H1 (cell line): ENCODE results near the gene PBXIP1. TPM values are rescaled to one million over a fixed set of nuclear protein-coding genes. Genes with fewer than 3 reads are reported as not detected.

Experiments
- CTCF ChIA-PET: fragments of 300-600 bp; sonication (Branson Sonifier 250); formaldehyde crosslinking; loops from one replicate; lab custom pipeline; 2021; ENCODE audit not compliant: partially characterized antibody; lab: Charles Lee
- POLR2A ChIA-PET: fragments of 300-600 bp; sonication (Branson Sonifier 250); formaldehyde crosslinking; loops from one replicate; lab custom pipeline; 2021; ENCODE audit warnings: inconsistent platforms; ENCODE audit not compliant: partially characterized antibody; lab: Charles Lee
- DNase-seq, 2 experiments: peaks; one replicate each; pipeline versions ENCODE4 v3.0.0 to v3.0.0-alpha.2; 2010 to 2022; ENCODE audit warnings: low spot score in 2 of 2, low read depth in 1 of 2, mixed read lengths in 1 of 2
- FAIRE-seq: peaks from 2 replicates; lab custom pipeline; 2011; peaks lifted over from hg19 to GRCh38; lab: Jason Lieb, UNC
- H2AFZ ChIP-seq: 2 replicates; pipeline ENCODE4 v1.8.1; 2012; ENCODE audit warnings: low read length, inconsistent platforms
- H2AK5ac ChIP-seq: 2 replicates; pipeline ENCODE4 v1.6.1; 2013; ENCODE audit warnings: low read depth, low read length
- H2BK120ac ChIP-seq: replicated peaks from 2 replicates; pipeline ENCODE3; 2013; ENCODE audit warnings: low read depth, low read length, inconsistent platforms
- H2BK12ac ChIP-seq: 2 replicates; pipeline ENCODE4 v1.6.1; 2013; ENCODE audit warnings: low read depth, low read length
- H2BK15ac ChIP-seq: 2 replicates; pipeline ENCODE4 v1.6.1; 2013; ENCODE audit warnings: low read length
- H2BK20ac ChIP-seq: 2 replicates; pipeline ENCODE4 v1.6.1; 2013; ENCODE audit warnings: low read length
- H2BK5ac ChIP-seq: 2 replicates; pipeline ENCODE4 v1.6.1; 2013; ENCODE audit warnings: low read depth, low read length
- H3K14ac ChIP-seq: 2 replicates; pipeline ENCODE4 v1.6.1; 2013; ENCODE audit warnings: inconsistent platforms; ENCODE audit not compliant: insufficient read length
- H3K18ac ChIP-seq: 2 replicates; pipeline ENCODE4 v1.6.1; 2013; ENCODE audit warnings: low read length; ENCODE audit errors: extremely low read depth
- H3K23ac ChIP-seq: 2 replicates; pipeline ENCODE4 v1.6.1; 2013; ENCODE audit warnings: inconsistent platforms; ENCODE audit not compliant: insufficient read length
- H3K23me2 ChIP-seq: 2 replicates; pipeline ENCODE4 v1.6.1; 2013; ENCODE audit warnings: low read depth, low read length
- H3K27ac ChIP-seq: 2 replicates; pipeline ENCODE4 v1.6.1; 2011; ENCODE audit warnings: low read depth, low read length, inconsistent platforms
- H3K27me3 ChIP-seq, 4 experiments: replicated peaks in 1 of 4; 1 replicate in 1 of 4; 2 replicates in 3 of 4; pipeline versions ENCODE4 v1.6.1 to v1.8.1; 2011 to 2013; ENCODE audit warnings: low read length in 3 of 4, mild to moderate bottlenecking in 3 of 4, inconsistent platforms in 2 of 4, mixed read lengths in 2 of 4, moderate library complexity in 1 of 4; ENCODE audit not compliant: control insufficient read depth in 3 of 4, insufficient read depth in 3 of 4; ENCODE audit errors: extremely low read depth in 1 of 4
- H3K36me3 ChIP-seq, 4 experiments: 2 replicates each; pipeline versions ENCODE4 v1.6.1 to v1.8.1; 2011 to 2013; ENCODE audit warnings: mild to moderate bottlenecking in 4 of 4, low read length in 3 of 4, moderate library complexity in 2 of 4, control low read depth in 1 of 4, inconsistent platforms in 1 of 4; ENCODE audit not compliant: insufficient read depth in 4 of 4, control insufficient read depth in 2 of 4
- H3K4ac ChIP-seq: replicated peaks from 2 replicates; pipeline ENCODE3; 2013; ENCODE audit warnings: low read length, low read depth, mixed read lengths, inconsistent platforms; ENCODE audit not compliant: insufficient read length
- H3K4me1 ChIP-seq, 4 experiments: replicated peaks in 1 of 4; 1 replicate in 1 of 4; 2 replicates in 3 of 4; pipeline versions ENCODE4 v1.6.1 to v1.8.1; 2011 to 2013; ENCODE audit warnings: low read length in 3 of 4, inconsistent platforms in 2 of 4, mixed read lengths in 1 of 4; ENCODE audit not compliant: insufficient read depth in 4 of 4, control insufficient read depth in 3 of 4
- H3K4me2 ChIP-seq, 2 experiments: 2 replicates each; pipeline versions ENCODE4 v1.6.1 to v1.8.1; 2011 to 2013; ENCODE audit warnings: low read depth in 2 of 2, low read length in 2 of 2, control low read depth in 1 of 2, inconsistent platforms in 1 of 2, mild to moderate bottlenecking in 1 of 2; ENCODE audit not compliant: insufficient read depth in 1 of 2
- H3K4me3 ChIP-seq, 4 experiments: fragments of 200-600, 300-600 bp in 1 of 4; sonication (generic), shearing (Covaris generic), sonication (Bioruptor Twin) in 1 of 4; 2 replicates each; pipeline versions ENCODE4 v1.5.1 to v1.8.1; 2011 to 2016; ENCODE audit warnings: low read length in 4 of 4, low read depth in 3 of 4, control low read depth in 2 of 4, inconsistent platforms in 2 of 4, mild to moderate bottlenecking in 2 of 4, mixed read lengths in 1 of 4, moderate library complexity in 1 of 4; ENCODE audit not compliant: insufficient read depth in 2 of 4; ENCODE audit errors: extremely low read depth in 1 of 4
- H3K56ac ChIP-seq: replicated peaks from 2 replicates; pipeline ENCODE3; 2013; ENCODE audit warnings: low read depth, mild to moderate bottlenecking, mixed read lengths, low read length, inconsistent platforms; ENCODE audit not compliant: insufficient read length
- H3K79me1 ChIP-seq: 2 replicates; pipeline ENCODE4 v1.6.1; 2013; ENCODE audit warnings: low read depth, low read length, control low read depth
- H3K79me2 ChIP-seq, 2 experiments: 2 replicates each; pipeline versions ENCODE4 v1.6.1 to v1.8.1; 2012 to 2013; ENCODE audit warnings: low read length in 2 of 2, mild to moderate bottlenecking in 2 of 2, inconsistent platforms in 1 of 2; ENCODE audit not compliant: insufficient read depth in 2 of 2, control insufficient read depth in 1 of 2
- H3K9ac ChIP-seq, 4 experiments: replicated peaks in 1 of 4; 1 replicate in 1 of 4; 2 replicates in 3 of 4; pipeline versions ENCODE4 v1.6.1 to v1.8.1; 2011 to 2013; ENCODE audit warnings: low read depth in 3 of 4, low read length in 3 of 4, control low read depth in 2 of 4, mild to moderate bottlenecking in 2 of 4, moderate library complexity in 2 of 4, inconsistent platforms in 1 of 4; ENCODE audit errors: extremely low read depth in 1 of 4
- H3K9me3 ChIP-seq, 2 experiments: 2 replicates each; pipeline versions ENCODE4 v1.6.1 to v1.8.1; 2012 to 2013; ENCODE audit warnings: mild to moderate bottlenecking in 2 of 2, moderate library complexity in 2 of 2, control low read depth in 1 of 2, inconsistent platforms in 1 of 2, low read depth in 1 of 2, low read length in 1 of 2, mixed read lengths in 1 of 2; ENCODE audit not compliant: insufficient read depth in 2 of 2
- H4K20me1 ChIP-seq, 2 experiments: replicated peaks in 1 of 2; 2 replicates each; pipeline versions ENCODE3 to v1.8.1; 2011 to 2013; ENCODE audit warnings: inconsistent platforms in 2 of 2, low read length in 2 of 2, mild to moderate bottlenecking in 1 of 2; ENCODE audit not compliant: insufficient read depth in 2 of 2, control insufficient read depth in 1 of 2
- H4K5ac ChIP-seq: 2 replicates; pipeline ENCODE4 v1.6.1; 2013; ENCODE audit warnings: low read length, low read depth, mixed read lengths, inconsistent platforms; ENCODE audit not compliant: insufficient read length
- H4K8ac ChIP-seq: 2 replicates; pipeline ENCODE4 v1.8.0; 2013; ENCODE audit warnings: mild to moderate bottlenecking, moderate library complexity, low read length, inconsistent platforms; ENCODE audit not compliant: insufficient read depth; ENCODE audit errors: extremely low read depth
- H4K91ac ChIP-seq: replicated peaks from 2 replicates; pipeline ENCODE3; 2013; ENCODE audit warnings: low read length, mixed read lengths, inconsistent platforms; ENCODE audit not compliant: insufficient read length
- ASH2L ChIP-seq: fragments of 200-600, 300-600 bp; sonication (generic); IDR thresholded peaks from one replicate; pipeline ENCODE4 v1.7.1; 2017; ENCODE audit warnings: low read length
- BACH1 ChIP-seq: IDR thresholded peaks from 2 replicates; pipeline ENCODE4 v1.6.1; 2012; ENCODE audit warnings: low read length, improper control_type of control experiment
- CHD1 ChIP-seq: IDR thresholded peaks from 2 replicates; pipeline ENCODE4 v1.6.1; 2012; ENCODE audit warnings: low read depth, low read length, improper control_type of control experiment
- CHD2 ChIP-seq: IDR thresholded peaks from 2 replicates; pipeline ENCODE4 v1.6.1; 2012; ENCODE audit warnings: low read length, improper control_type of control experiment
- EGR1 ChIP-seq: IDR thresholded peaks from 2 replicates; pipeline ENCODE4 v1.6.1; 2011; ENCODE audit warnings: low read depth, low read length, borderline replicate concordance
- GTF2F1 ChIP-seq: IDR thresholded peaks from 2 replicates; pipeline ENCODE4 v1.6.1; 2012; ENCODE audit warnings: low read depth, low read length, improper control_type of control experiment, borderline replicate concordance
- KDM1A ChIP-seq: fragments of 200-600, 300-600 bp; sonication (generic); IDR thresholded peaks from 2 replicates; pipeline ENCODE4 v1.7.1; 2016; ENCODE audit warnings: mild to moderate bottlenecking, low read length, borderline replicate concordance
- KDM5A ChIP-seq: fragments of 200-600 bp; IDR thresholded peaks from 2 replicates; pipeline ENCODE4 v1.7.1; 2012; ENCODE audit warnings: mild to moderate bottlenecking, low read length, inconsistent platforms, mixed read lengths
- MAFK ChIP-seq: IDR thresholded peaks from 2 replicates; pipeline ENCODE4 v1.6.1; 2012; ENCODE audit warnings: low read depth, mild to moderate bottlenecking, improper control_type of control experiment, low read length
- POLR2A ChIP-seq, 2 experiments: IDR thresholded peaks; 1 replicate in 1 of 2; 2 replicates in 1 of 2; pipeline ENCODE4 v1.6.1; 2011; ENCODE audit warnings: low read depth in 2 of 2, low read length in 2 of 2, mild to moderate bottlenecking in 2 of 2; ENCODE audit errors: control extremely low read depth in 1 of 2
- RNF2 ChIP-seq: fragments of 200-900, 300-1000 bp; sonication (generic); IDR thresholded peaks from 2 replicates; pipeline ENCODE4 v1.7.1; 2016; ENCODE audit warnings: borderline replicate concordance, low read depth, mild to moderate bottlenecking, antibody characterized with exemption, low read length; ENCODE audit not compliant: poor library complexity, severe bottlenecking; ENCODE audit errors: missing control alignments
- SIRT6 ChIP-seq: IDR thresholded peaks from one replicate; pipeline ENCODE4 v1.7.1; 2012; ENCODE audit warnings: low read length, inconsistent platforms
- SP1 ChIP-seq: IDR thresholded peaks from 2 replicates; pipeline ENCODE4 v1.6.1; 2011; ENCODE audit warnings: low read depth, low read length
- TCF12 ChIP-seq: IDR thresholded peaks from 2 replicates; pipeline ENCODE4 v1.6.1; 2011; ENCODE audit warnings: low read depth, mild to moderate bottlenecking, low read length
- WGBS, 2 experiments: shearing (Covaris generic) in 1 of 2; methylation state at CpG; one replicate each; pipeline versions ENCODE4 v1.1.6 to v1.1.7; 2013 to 2015; ENCODE audit warnings: low lambda C conversion rate in 2 of 2, mixed read lengths in 2 of 2, inconsistent platforms in 1 of 2, low coverage in 1 of 2, missing lambda C conversion rate in 1 of 2; ENCODE audit not compliant: insufficient replicate concordance in 2 of 2, insufficient coverage in 1 of 2, insufficient read length in 1 of 2; ENCODE audit errors: extremely low coverage in 1 of 2, missing lambda C conversion rate in 1 of 2; 5-methylcytosine and 5-hydroxymethylcytosine counted together
- polyA plus RNA-seq, 7 experiments: library from polyadenylated mRNA; depleted of rRNA in 3 of 7; stranded (reverse) in 5 of 7; unstranded in 2 of 7; fragments of >200 nt in 5 of 7; fragments of 200-250 nt in 2 of 7; gene quantifications; 1 replicate in 5 of 7; 2 replicates in 1 of 7; 4 replicates in 1 of 7; pipeline versions ENCODE4 v1.2.1 to v1.2.3, GENCODE V29; 2011 to 2013; ENCODE audit warnings: missing spikeins in 2 of 7, mixed read lengths in 2 of 7
- total RNA-seq: library from RNA; stranded (reverse); fragmentation: NEBNext Ultra II Directional; extraction: Animal tissue kit (Norgen Biotek cat#: 25700); gene quantifications from 2 replicates; pipeline ENCODE4 v1.2.1, GENCODE V29; 2021

PBXIP1 gene
- total and polyA plus RNA-seq, 2 of the 8 experiments (the other 6 are each of a cell fraction or from before 2014, with no cell fraction given) = 12.0 to 19.8 TPM

DNA sequence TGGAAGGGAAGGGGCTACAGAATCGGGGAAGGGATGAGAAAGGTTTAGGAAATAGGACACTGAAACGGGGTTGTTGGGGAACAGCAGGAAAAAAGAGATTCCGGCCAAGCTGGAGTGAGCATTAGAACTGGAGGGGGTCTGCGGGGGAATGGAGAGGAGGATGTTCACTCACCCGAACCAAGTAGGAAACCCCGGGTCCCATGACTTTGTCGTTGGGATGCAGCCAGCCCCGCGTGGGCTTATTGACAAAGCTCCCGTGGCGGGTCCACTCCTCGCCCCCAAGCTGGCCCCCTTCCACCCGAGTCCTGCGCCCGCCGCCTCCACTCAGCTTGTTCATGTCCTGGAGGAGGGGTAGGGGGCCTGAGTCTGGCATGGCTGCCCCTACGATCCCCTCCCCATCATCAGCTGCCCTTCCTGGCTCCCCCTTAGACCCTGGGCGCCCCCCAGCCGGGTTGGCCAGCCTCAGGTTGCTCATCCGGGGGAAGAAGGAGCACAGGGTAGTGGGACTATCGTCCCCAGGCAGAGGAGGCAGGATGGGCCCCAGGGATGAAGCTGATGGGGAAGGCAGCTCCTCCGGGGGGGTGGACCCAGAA is 14.1 kb upstream of the PBXIP1 start:
- peak overlapping the region; percentile 50 for H3K56ac ChIP-seq
- H3K36me3 ChIP-seq = peaks cover 14 to 32% (median 28%) of the 10 kb centered on the region in 4 experiments
- no peak for TF ChIP-seq MAFK
- no peak for TF ChIP-seq BACH1
- TF ChIP-seq EGR1 = no peak
- no peak for TF ChIP-seq KDM5A
- no peak for TF ChIP-seq SIRT6
- no peak for TF ChIP-seq CHD2
- TF ChIP-seq CHD1 = no peak
- TF ChIP-seq POLR2A (IDR thresholded peaks at IDR 0.05; ENCODE audit: control extremely low read depth in 1 of 2, low read depth in 2 of 2, low read length in 2 of 2) = no peak
- no peak for TF ChIP-seq GTF2F1
- TF ChIP-seq RNF2 = no peak
- no peak for TF ChIP-seq ASH2L
- no peak for TF ChIP-seq SP1
- TF ChIP-seq TCF12 = no peak
- TF ChIP-seq KDM1A = no peak
- H3K79me1 ChIP-seq = peaks cover 14% of the 10 kb centered on the region; the same call in 1 of the 2 replicates
- peaks cover 9% of the 10 kb centered on the region in 2 experiments for H4K20me1 ChIP-seq
- H2BK5ac ChIP-seq = peak overlapping the region; percentile 99
- peak overlapping the region; percentile 78 for H3K4me2 ChIP-seq
- H3K27ac ChIP-seq = peak overlapping the region; percentile 46
- no peak overlapping the region; the same call in 1 of the 2 replicates for H2AK5ac ChIP-seq
- H2BK20ac ChIP-seq = no peak overlapping the region
- H4K91ac ChIP-seq = no peak overlapping the region
- H3K14ac ChIP-seq = no peak overlapping the region
- peak overlapping the region; percentile 61 to 80 (median 76) for H3K4me3 ChIP-seq
- peak overlapping the region; percentile 30 for H4K8ac ChIP-seq
- H3K23ac ChIP-seq = no peak overlapping the region
- DNase-seq (no peak), FAIRE-seq (no peak)
- no peak overlapping the region for H3K4ac ChIP-seq
- WGBS, 2 experiments = 7% methylated on average over 10 of the region's 22 CpGs; no CpG with 5 or more reads in 1 of the 2 experiments
- H2BK120ac ChIP-seq = no peak overlapping the region
- peak overlapping the region; percentile 5 for H4K5ac ChIP-seq
- H3K27me3 ChIP-seq = no peaks in the 10 kb centered on the region
- peaks cover 24% of the 10 kb centered on the region for H3K23me2 ChIP-seq
- no peak overlapping the region; the same call in 1 of the 2 replicates for H2BK12ac ChIP-seq
- H2BK15ac ChIP-seq = no peak overlapping the region
- peaks cover 6 to 39% of the 10 kb centered on the region in 2 experiments; a peak in 3 of 4 replicates for H3K79me2 ChIP-seq
- H3K4me1 ChIP-seq = peaks cover 3 to 19% (median 14%) of the 10 kb centered on the region in 4 experiments
- H3K9me3 ChIP-seq = no peaks in the 10 kb centered on the region
- CTCF ChIA-PET = interaction anchor here (0.7 to 20.6 kb wide), 14 partner anchors 10 to 115 kb away, joined by 3 to 334 read pairs (median 7); partner anchors contain the start of genes ADAM15, EFNA4, FLAD1 and LENEP
- H3K9ac ChIP-seq = peak overlapping the region; percentile 53 to 71 (median 62)
- H3K18ac ChIP-seq = peak overlapping the region; percentile 81
- no peak overlapping the region for H2AFZ ChIP-seq
- POLR2A ChIA-PET = interaction anchor here (0.6 to 42.8 kb wide), 13 partner anchors 11 to 1382 kb away, joined by 3 to 702 read pairs (median 5); partner anchors contain the start of genes ADAM15, FLAD1, LENEP and PBXIP1
